ENCODE results near the gene PRCP. TPM values are rescaled to one million over a fixed set of nuclear protein-coding genes. Genes with fewer than 3 reads are reported as not detected.
"Not testable (repeated sequence)": the region's sequence is repeated elsewhere in the genome, so short reads cannot be mapped to it uniquely, and the experiment has no call there.

The PRCP gene
- total RNA-seq, 1 experiment from 2014 or later: 46.4 TPM

DNA sequence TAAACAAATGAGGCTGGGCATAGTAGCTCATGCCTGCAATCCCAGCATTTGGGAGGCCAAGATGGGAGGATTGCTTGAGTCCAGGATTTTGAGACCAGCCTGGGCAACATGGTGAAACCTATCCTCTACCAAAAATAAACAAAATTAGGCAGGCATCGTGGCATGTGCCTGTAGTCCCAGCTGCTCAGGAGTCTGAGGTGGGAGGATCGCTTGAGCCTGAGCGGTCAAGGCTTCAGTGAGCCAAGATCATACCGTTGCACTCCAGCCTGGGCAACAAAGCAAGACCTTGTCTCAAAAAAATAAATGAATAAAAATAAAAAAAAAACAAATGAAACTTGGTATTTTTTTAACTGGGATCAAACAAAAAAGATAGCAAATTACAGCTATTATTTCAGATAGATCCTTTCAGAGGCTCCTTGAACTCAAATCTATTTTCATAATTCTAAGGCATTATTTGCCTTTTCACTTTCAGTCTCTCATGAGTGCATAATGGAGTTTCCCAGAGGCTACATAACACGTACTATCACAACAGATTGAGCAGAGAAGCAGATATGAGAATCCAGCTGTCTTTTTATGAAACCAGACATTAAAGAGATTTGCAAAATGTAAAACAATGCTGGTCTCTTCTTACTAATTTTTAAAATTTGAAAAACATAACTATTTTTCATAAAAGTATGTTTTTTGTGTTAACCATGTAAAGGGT lies 24.4 kb upstream of the PRCP start:
- Histone ChIP-seq H3K4me3 (ENCODE audit: insufficient read depth, low read depth, low read length) (no peak overlapping the region), H3K27me3 (ENCODE audit: control insufficient read depth, insufficient read depth, low read length) (no peaks in the 10 kb centered on the region), H3K36me3 (replicated peaks; ENCODE audit: control insufficient read depth, insufficient read depth, low read length) (no peaks in the 10 kb centered on the region)
- no peak for DNase-seq

GRCh38 chr11:82922396-82923173 lies 22.4 kb upstream of the PRCP start:
- not testable (repeated sequence) for H3K4me3 ChIP-seq (ENCODE audit: insufficient read depth, low read depth, low read length); H3K36me3 ChIP-seq (replicated peaks; ENCODE audit: control insufficient read depth, insufficient read depth, low read length); DNase-seq

GRCh38 chr11:82920227-82920626 lies 20.0 kb upstream of the PRCP start:
- not testable (repeated sequence) for H3K27me3 ChIP-seq (ENCODE audit: control insufficient read depth, insufficient read depth, low read length); H3K4me3 ChIP-seq (ENCODE audit: insufficient read depth, low read depth, low read length); H3K36me3 ChIP-seq (replicated peaks; ENCODE audit: control insufficient read depth, insufficient read depth, low read length); DNase-seq

More at GRCh38 chr11:82922396-82923173, 22.4 kb upstream of the PRCP start:
- not testable (repeated sequence) for H3K27me3 ChIP-seq (ENCODE audit: control insufficient read depth, insufficient read depth, low read length)

- H3K27me3 ChIP-seq (ENCODE audit: control insufficient read depth, insufficient read depth, low read length): not testable (repeated sequence)
Measured at GRCh38 chr11:82919786-82920185, 19.6 kb upstream of the PRCP start.

DNA sequence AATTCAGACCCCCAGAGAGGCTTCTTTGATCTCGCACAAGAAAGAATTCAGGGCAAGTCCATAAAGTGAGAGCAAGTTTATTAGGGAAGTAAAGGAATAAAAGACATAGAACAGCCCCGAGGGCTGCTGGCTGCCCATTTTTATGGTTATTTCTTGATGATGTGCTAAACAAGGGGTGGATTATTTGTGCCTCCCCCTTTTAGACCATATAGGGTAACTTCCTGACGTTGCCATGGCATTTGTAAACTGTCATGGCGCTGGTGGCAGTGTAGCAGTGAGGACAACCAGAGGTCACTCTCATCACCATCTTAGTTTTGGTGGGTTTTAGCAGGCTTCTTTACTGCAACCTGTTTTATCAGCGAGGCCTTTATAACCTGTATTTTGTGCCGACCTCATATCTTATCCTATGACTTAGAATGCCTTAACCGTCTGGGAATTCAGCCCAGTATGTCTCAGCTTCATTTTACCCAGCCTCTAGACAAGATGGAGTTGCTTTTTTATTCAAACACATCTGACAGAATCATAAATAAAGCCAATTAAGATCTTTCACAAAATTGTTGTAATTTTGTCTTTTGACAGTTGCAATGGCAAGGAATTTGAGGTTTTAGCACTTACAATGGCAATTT lies 8.9 kb upstream of the PRCP start:
- Histone ChIP-seq H3K36me3 (replicated peaks; ENCODE audit: control insufficient read depth, insufficient read depth, low read length) (no peaks in the 10 kb centered on the region; the same call in 1 of the 2 replicates), H3K27me3 (ENCODE audit: control insufficient read depth, insufficient read depth, low read length) (no peaks in the 10 kb centered on the region), H3K4me3 (ENCODE audit: insufficient read depth, low read depth, low read length) (no peak overlapping the region)
- DNase-seq: no peak

More at GRCh38 chr11:82919786-82920185, 19.6 kb upstream of the PRCP start:
- H3K4me3 ChIP-seq (ENCODE audit: insufficient read depth, low read depth, low read length); H3K36me3 ChIP-seq (replicated peaks; ENCODE audit: control insufficient read depth, insufficient read depth, low read length); DNase-seq: not testable (repeated sequence)

- DNase-seq: no peak
- Histone ChIP-seq H3K27me3 (ENCODE audit: control insufficient read depth, insufficient read depth, low read length) (no peaks in the 10 kb centered on the region), H3K4me3 (ENCODE audit: insufficient read depth, low read depth, low read length) (no peak overlapping the region), H3K36me3 (replicated peaks; ENCODE audit: control insufficient read depth, insufficient read depth, low read length) (no peaks in the 10 kb centered on the region; the same call in 1 of the 2 replicates)
Measured at GRCh38 chr11:82908311-82908710, 8.1 kb upstream of the PRCP start.

DNA sequence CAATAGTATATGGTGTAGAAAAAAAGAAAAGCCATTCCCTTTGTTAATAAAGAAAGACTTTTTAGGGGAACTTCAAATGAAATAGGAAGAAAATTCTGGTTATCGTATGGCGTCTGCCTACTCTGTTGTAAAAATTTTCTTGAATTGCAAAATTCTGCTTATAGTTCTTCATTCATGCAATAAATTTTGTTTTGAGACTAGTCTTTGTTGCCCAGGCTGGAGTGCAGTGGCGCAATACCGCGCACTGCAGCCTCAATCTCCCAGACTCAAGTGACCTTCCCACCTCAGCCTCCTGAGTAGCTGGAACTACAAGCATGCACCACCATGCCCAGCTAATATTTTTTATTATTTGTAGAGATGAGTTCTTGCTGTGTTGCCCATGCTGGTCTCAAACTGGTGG lies 7.1 kb upstream of the PRCP start:
- no peaks in the 10 kb centered on the region for H3K36me3 ChIP-seq (replicated peaks; ENCODE audit: control insufficient read depth, insufficient read depth, low read length)
- DNase-seq: no peak
- no peak overlapping the region for H3K4me3 ChIP-seq (ENCODE audit: insufficient read depth, low read depth, low read length)

DNA sequence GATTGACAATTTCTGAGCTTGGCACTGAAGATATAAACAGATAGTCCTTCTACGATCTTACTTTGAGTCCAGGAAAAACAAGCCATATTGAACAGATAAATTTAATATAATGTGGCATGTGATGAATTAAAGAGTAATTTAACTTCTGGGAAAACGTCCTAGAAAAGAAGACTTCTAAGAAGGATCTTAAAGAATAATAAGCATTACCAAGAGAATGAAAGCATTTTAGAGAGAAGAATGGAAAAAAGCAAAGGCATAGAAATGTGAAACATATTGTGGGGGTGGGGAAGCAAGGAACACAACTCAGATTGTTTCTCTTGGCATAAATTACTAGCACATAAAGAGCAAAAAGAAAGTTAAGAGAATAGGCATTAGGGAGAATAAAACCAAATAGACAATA lies 6.7 kb upstream of the PRCP start:
- no peak overlapping the region for H3K4me3 ChIP-seq (ENCODE audit: insufficient read depth, low read depth, low read length)

More for the DNA sequence above, 7.1 kb upstream of the PRCP start:
- no peaks in the 10 kb centered on the region for H3K27me3 ChIP-seq (ENCODE audit: control insufficient read depth, insufficient read depth, low read length)

DNA sequence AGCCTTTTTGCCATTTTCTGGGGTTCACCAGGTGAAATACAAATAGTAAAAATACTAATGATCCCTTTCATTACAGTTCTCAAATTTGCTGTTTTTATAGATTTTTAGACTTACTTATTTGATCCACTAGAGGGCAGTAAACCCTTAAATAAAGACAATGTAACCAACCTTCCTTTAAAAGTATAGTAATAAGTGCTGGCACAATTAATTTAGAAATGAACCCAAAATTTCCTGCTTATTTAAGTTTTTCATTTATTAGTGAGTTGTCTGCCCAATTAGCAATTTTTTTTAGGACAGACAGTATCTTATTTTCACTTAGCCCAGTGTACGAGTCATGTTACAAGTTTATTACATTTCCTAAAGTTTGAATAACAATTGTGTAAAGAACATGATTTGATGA lies 6.0 kb upstream of the PRCP start:
- Histone ChIP-seq H3K36me3 (replicated peaks; ENCODE audit: control insufficient read depth, insufficient read depth, low read length) (no peaks in the 10 kb centered on the region), H3K27me3 (ENCODE audit: control insufficient read depth, insufficient read depth, low read length) (no peaks in the 10 kb centered on the region), H3K4me3 (ENCODE audit: insufficient read depth, low read depth, low read length) (no peak overlapping the region)
- no peak for DNase-seq

More for the DNA sequence above, 6.7 kb upstream of the PRCP start:
- DNase-seq: no peak
- no peaks in the 10 kb centered on the region for H3K27me3 ChIP-seq (ENCODE audit: control insufficient read depth, insufficient read depth, low read length)
- H3K36me3 ChIP-seq (replicated peaks; ENCODE audit: control insufficient read depth, insufficient read depth, low read length): no peaks in the 10 kb centered on the region

GRCh38 chr11:82903843-82904586 lies 3.8 kb upstream of the PRCP start:
- no peak for DNase-seq
- H3K27me3 ChIP-seq (ENCODE audit: control insufficient read depth, insufficient read depth, low read length): no peaks in the 10 kb centered on the region
- H3K4me3 ChIP-seq (ENCODE audit: insufficient read depth, low read depth, low read length): no peak overlapping the region
- no peaks in the 10 kb centered on the region for H3K36me3 ChIP-seq (replicated peaks; ENCODE audit: control insufficient read depth, insufficient read depth, low read length)

DNA sequence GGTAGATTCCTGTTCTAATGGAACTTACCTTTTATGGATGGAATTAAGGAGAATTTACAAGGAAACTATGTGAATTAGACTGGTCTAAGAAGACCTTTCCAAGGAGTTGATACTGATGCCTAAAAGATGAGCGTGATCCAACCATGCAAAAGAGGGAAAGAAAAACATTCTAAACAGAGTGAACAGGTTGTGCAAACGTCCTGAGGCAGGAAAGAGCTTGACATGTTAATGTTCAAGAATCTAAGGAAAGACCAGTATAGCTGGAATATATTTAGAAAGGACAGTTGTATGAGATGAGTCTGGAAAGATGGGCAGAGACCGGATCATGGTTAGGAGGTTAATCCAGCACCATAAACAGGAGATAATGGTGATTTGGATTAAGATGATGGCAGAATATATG lies 2.6 kb upstream of the PRCP start:
- H3K27me3 ChIP-seq (ENCODE audit: control insufficient read depth, insufficient read depth, low read length): no peaks in the 10 kb centered on the region
- no peaks in the 10 kb centered on the region for H3K36me3 ChIP-seq (replicated peaks; ENCODE audit: control insufficient read depth, insufficient read depth, low read length)
- H3K4me3 ChIP-seq (ENCODE audit: insufficient read depth, low read depth, low read length): no peak overlapping the region
- DNase-seq: no peak

- peak overlapping the region; percentile 77 for H3K4me3 ChIP-seq (ENCODE audit: insufficient read depth, low read depth, low read length)
- H3K36me3 ChIP-seq (replicated peaks; ENCODE audit: control insufficient read depth, insufficient read depth, low read length): no peaks in the 10 kb centered on the region
- no peaks in the 10 kb centered on the region for H3K27me3 ChIP-seq (ENCODE audit: control insufficient read depth, insufficient read depth, low read length)
- no peak for DNase-seq
Measured at GRCh38 chr11:82901922-82902485, 1.8 kb upstream of the PRCP start.

- Histone ChIP-seq H3K27me3 (ENCODE audit: control insufficient read depth, insufficient read depth, low read length) (no peaks in the 10 kb centered on the region), H3K36me3 (replicated peaks; ENCODE audit: control insufficient read depth, insufficient read depth, low read length) (no peaks in the 10 kb centered on the region), H3K4me3 (ENCODE audit: insufficient read depth, low read depth, low read length) (peak within 1 kb of the TSS; percentile 77)
- DNase-seq: peak; percentile 86
Measured at GRCh38 chr11:82901165-82901921, 1.1 kb upstream of the PRCP start, which contains the start of gene DDIAS. Gene DDIAS (plus strand): TSS chr11:82901736. CDS start chr11:82914739, 13,003 bp downstream.
